C4-2B (cell line): Measurements from ENCODE around the gene OCA2.

Experiments
- H3K27ac ChIP-seq: fragments of 450-650 bp; 2 replicates; pipeline ENCODE4 v1.5.1; 2017
- CTCF ChIP-seq: fragments of 450-650 bp; conservative IDR thresholded peaks from 2 replicates; pipeline ENCODE4 v1.5.1; 2017; ENCODE audit warnings: mild to moderate bottlenecking
- ZFX ChIP-seq: fragments of 450-650 bp; IDR thresholded peaks from 2 replicates; pipeline ENCODE4 v1.6.1; 2017

The OCA2 gene

GRCh38 chr15:27872355-27872754 is 226.8 kb downstream of the OCA2 start:
- H3K27ac ChIP-seq, result no peak overlapping the region
- TF ChIP-seq CTCF (no peak), ZFX (no peak)

- TF ChIP-seq ZFX (no peak), CTCF (no peak)
- no peak overlapping the region for H3K27ac ChIP-seq
These were observed 227.2 kb downstream of the OCA2 start for GRCh38 chr15:27871902-27872260.

GRCh38 chr15:27871078-27871901 is 227.8 kb downstream of the OCA2 start:
- H3K27ac ChIP-seq, result no peak overlapping the region
- TF ChIP-seq CTCF, result no peak
- no peak for TF ChIP-seq ZFX

- TF ChIP-seq CTCF (no peak), ZFX (no peak)
- H3K27ac ChIP-seq, result no peak overlapping the region
These were observed 228.8 kb downstream of the OCA2 start for GRCh38 chr15:27870320-27870719.

GRCh38 chr15:27869697-27870281 is 229.3 kb downstream of the OCA2 start:
- TF ChIP-seq CTCF (no peak), ZFX (no peak)
- no peak overlapping the region for H3K27ac ChIP-seq

GRCh38 chr15:27868828-27869404 is 230.2 kb downstream of the OCA2 start:
- no peak for TF ChIP-seq ZFX
- no peak for TF ChIP-seq CTCF
- H3K27ac ChIP-seq, result no peak overlapping the region

GRCh38 chr15:27867861-27868260 is 231.3 kb downstream of the OCA2 start:
- TF ChIP-seq ZFX, result no peak
- TF ChIP-seq CTCF, result no peak
- no peak overlapping the region for H3K27ac ChIP-seq
